Measurements from ENCODE around the gene KCTD10. TPM values are rescaled to one million over a fixed set of nuclear protein-coding genes. Genes with fewer than 3 reads are reported as not detected.
"Not testable (repeated sequence)": the region's sequence is repeated elsewhere in the genome, so short reads cannot be mapped to it uniquely, and the experiment has no call there.

Gene KCTD10
- total RNA-seq, 1 experiment from 2014 or later = 44.9 TPM

- no peaks in the 10 kb centered on the region for H3K4me1 Mint-ChIP-seq (ENCODE audit: insufficient read depth, unreplicated experiment)
- no peaks in the 10 kb centered on the region for H3K36me3 Mint-ChIP-seq (ENCODE audit: insufficient read depth, unreplicated experiment)
- H3K9me3 Mint-ChIP-seq (ENCODE audit: unreplicated experiment) = no peaks in the 10 kb centered on the region
- peaks cover 16% of the 10 kb centered on the region for H3K27me3 Mint-ChIP-seq (ENCODE audit: insufficient read depth, unreplicated experiment)
- BruUV-seq (replicated peaks) = no TSS peak
- H3K4me3 Mint-ChIP-seq (ENCODE audit: unreplicated experiment) = no peak overlapping the region
- DNase-seq (ENCODE audit: unreplicated experiment) = no peak
- ChIA-PET POLR2A (no interaction called here), CTCF (interaction anchor here (0.6 to 3.1 kb wide), 3 partner anchors 9 to 294 kb away, joined by 3 to 9 read pairs (median 5); no protein-coding TSS in a partner anchor)
- no peak overlapping the region for H3K27ac Mint-ChIP-seq (ENCODE audit: low read depth, unreplicated experiment)
- TF ChIP-seq, protein P1, sequence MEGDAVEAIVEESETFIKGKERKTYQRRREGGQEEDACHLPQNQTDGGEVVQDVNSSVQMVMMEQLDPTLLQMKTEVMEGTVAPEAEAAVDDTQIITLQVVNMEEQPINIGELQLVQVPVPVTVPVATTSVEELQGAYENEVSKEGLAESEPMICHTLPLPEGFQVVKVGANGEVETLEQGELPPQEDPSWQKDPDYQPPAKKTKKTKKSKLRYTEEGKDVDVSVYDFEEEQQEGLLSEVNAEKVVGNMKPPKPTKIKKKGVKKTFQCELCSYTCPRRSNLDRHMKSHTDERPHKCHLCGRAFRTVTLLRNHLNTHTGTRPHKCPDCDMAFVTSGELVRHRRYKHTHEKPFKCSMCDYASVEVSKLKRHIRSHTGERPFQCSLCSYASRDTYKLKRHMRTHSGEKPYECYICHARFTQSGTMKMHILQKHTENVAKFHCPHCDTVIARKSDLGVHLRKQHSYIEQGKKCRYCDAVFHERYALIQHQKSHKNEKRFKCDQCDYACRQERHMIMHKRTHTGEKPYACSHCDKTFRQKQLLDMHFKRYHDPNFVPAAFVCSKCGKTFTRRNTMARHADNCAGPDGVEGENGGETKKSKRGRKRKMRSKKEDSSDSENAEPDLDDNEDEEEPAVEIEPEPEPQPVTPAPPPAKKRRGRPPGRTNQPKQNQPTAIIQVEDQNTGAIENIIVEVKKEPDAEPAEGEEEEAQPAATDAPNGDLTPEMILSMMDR (IDR thresholded peaks at IDR 0.05; ENCODE audit: unreplicated experiment) = no peak
- intact Hi-C loops (cut with micrococcal nuclease) = no loop called here
These were observed 58.1 kb downstream of the KCTD10 start for GRCh38 chr12:109418848-109419480.

- BruUV-seq (replicated peaks); H3K27ac Mint-ChIP-seq (ENCODE audit: low read depth, unreplicated experiment); POLR2A ChIA-PET; H3K36me3 Mint-ChIP-seq (ENCODE audit: insufficient read depth, unreplicated experiment); intact Hi-C loops (cut with micrococcal nuclease); H3K4me1 Mint-ChIP-seq (ENCODE audit: insufficient read depth, unreplicated experiment); H3K4me3 Mint-ChIP-seq (ENCODE audit: unreplicated experiment); H3K9me3 Mint-ChIP-seq (ENCODE audit: unreplicated experiment); DNase-seq (ENCODE audit: unreplicated experiment): not testable (repeated sequence)
- peaks cover 41% of the 10 kb centered on the region for H3K27me3 Mint-ChIP-seq (ENCODE audit: insufficient read depth, unreplicated experiment)
- CTCF ChIA-PET = interaction anchor here (1.5 to 2.1 kb wide), 2 partner anchors 12 to 22 kb away, joined by 5 to 10 read pairs; no protein-coding TSS in a partner anchor
These were observed 71.0 kb downstream of the KCTD10 start for GRCh38 chr12:109406147-109406546.

- H3K9me3 Mint-ChIP-seq (ENCODE audit: unreplicated experiment); BruUV-seq (replicated peaks); intact Hi-C loops (cut with micrococcal nuclease); H3K36me3 Mint-ChIP-seq (ENCODE audit: insufficient read depth, unreplicated experiment); H3K27ac Mint-ChIP-seq (ENCODE audit: low read depth, unreplicated experiment); DNase-seq (ENCODE audit: unreplicated experiment); POLR2A ChIA-PET; H3K4me3 Mint-ChIP-seq (ENCODE audit: unreplicated experiment); H3K4me1 Mint-ChIP-seq (ENCODE audit: insufficient read depth, unreplicated experiment): not testable (repeated sequence)
- H3K27me3 Mint-ChIP-seq (ENCODE audit: insufficient read depth, unreplicated experiment) = peaks cover 54% of the 10 kb centered on the region
- CTCF ChIA-PET = interaction anchor here (1.7 kb wide), 1 partner anchor 11 kb away, joined by 7 read pairs; no protein-coding TSS in a partner anchor
These were observed 72.3 kb downstream of the KCTD10 start for GRCh38 chr12:109404841-109405240.

Other genes with a start within 250 kb of the KCTD10 start
- not detected in 2 replicates for gene FOXN4, start 168.0 kb downstream of the KCTD10 start, total RNA-seq (2022)
- gene MYO1H, start 129.4 kb downstream of the KCTD10 start, total RNA-seq (2022) = not detected in 2 replicates
- 38.6 and 40.0 TPM in 2 replicates for gene UBE3B, start 334 bp upstream of the KCTD10 start, total RNA-seq (2022)
- 36.0 and 59.2 TPM in 2 replicates for gene MMAB, start 96.2 kb upstream of the KCTD10 start, total RNA-seq (2022)
- gene MVK, start 96.5 kb upstream of the KCTD10 start, total RNA-seq (2022) = 15.5 and 17.1 TPM in 2 replicates
- gene FAM222A, start 236.5 kb upstream of the KCTD10 start, total RNA-seq (2022) = 0.19 and 0.29 TPM in 2 replicates

Measured in MCF 10A (cell line).